ENCODE data around the gene NSUN2.

DNA sequence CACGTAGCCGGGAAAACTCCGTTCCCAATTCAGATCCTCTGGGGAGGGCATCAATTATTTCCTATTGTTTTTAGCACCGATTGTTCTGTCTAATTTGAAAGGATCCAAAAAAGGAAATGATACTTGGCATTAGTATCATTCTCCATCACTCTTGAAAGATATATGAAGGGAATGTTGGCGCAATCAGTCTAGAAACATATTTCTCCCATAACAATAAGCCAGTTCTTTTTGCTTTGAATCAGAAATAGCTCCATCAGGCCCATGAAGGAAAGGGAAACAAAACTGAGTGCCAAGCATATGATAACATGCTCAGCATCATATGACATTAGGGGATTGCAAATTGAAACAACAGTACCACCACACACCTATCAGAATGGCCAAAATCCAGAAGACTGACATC is 40.2 kb upstream of the NSUN2 start:
- TF ChIP-seq POLR2AphosphoS5 (IDR thresholded peaks at IDR 0.05; ENCODE audit: low read depth, low read length) (no peak), POLR2A (IDR thresholded peaks at IDR 0.05; ENCODE audit: low read depth, low read length) (no peak), TAF1 (IDR thresholded peaks at IDR 0.05; ENCODE audit: borderline replicate concordance, low read depth, low read length) (no peak)
